Gastrocnemius medialis (tissue), 4 donors: ENCODE measurements around the gene IFI27L2.

ENCODE experiments used
- POLR2A ChIP-seq, 2 donors: fragments of 450-650 bp; IDR thresholded peaks; one replicate each; pipeline ENCODE4 v1.6.1; 2017; ENCODE audit warnings: antibody characterized with exemption in 2 of 2, mild to moderate bottlenecking in 2 of 2, moderate library complexity in 2 of 2
- TF ChIP-seq, protein P1 (sequence below), 5 experiments: fragments of 450-650 bp in 3 of 5; fragments of 200-600 bp in 2 of 5; sonication (generic) in 2 of 5; IDR thresholded peaks in 4 of 5; conservative IDR thresholded peaks in 1 of 5; 1 replicate in 4 of 5; 2 replicates in 1 of 5; pipeline ENCODE4 v1.5.1; 2016 to 2019; ENCODE audit warnings: antibody characterized with exemption in 5 of 5, mild to moderate bottlenecking in 3 of 5, moderate library complexity in 3 of 5

DNA sequence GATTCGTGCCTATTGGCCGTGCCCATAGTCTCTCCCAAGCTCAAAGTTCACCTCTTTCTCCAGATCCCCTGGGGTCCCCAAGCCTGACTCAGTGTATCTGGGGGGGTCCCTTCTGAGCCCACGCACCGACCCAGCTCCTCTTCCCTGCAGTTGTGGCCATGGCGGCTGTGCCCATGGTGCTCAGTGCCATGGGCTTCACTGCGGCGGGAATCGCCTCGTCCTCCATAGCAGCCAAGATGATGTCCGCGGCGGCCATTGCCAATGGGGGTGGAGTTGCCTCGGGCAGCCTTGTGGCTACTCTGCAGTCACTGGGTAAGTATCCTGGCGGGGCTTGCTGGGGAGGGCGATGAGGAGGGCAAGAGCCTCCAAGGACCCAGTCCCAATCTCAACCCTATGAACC is 13.8 kb downstream of the IFI27L2 start:
- TF ChIP-seq, protein P1, sequence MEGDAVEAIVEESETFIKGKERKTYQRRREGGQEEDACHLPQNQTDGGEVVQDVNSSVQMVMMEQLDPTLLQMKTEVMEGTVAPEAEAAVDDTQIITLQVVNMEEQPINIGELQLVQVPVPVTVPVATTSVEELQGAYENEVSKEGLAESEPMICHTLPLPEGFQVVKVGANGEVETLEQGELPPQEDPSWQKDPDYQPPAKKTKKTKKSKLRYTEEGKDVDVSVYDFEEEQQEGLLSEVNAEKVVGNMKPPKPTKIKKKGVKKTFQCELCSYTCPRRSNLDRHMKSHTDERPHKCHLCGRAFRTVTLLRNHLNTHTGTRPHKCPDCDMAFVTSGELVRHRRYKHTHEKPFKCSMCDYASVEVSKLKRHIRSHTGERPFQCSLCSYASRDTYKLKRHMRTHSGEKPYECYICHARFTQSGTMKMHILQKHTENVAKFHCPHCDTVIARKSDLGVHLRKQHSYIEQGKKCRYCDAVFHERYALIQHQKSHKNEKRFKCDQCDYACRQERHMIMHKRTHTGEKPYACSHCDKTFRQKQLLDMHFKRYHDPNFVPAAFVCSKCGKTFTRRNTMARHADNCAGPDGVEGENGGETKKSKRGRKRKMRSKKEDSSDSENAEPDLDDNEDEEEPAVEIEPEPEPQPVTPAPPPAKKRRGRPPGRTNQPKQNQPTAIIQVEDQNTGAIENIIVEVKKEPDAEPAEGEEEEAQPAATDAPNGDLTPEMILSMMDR (IDR thresholded peaks at IDR 0.05 in 4 of 5, conservative IDR thresholded peaks at IDR 0.05 in 1 of 5), result no peak
- TF ChIP-seq POLR2A (IDR thresholded peaks at IDR 0.05), result no peak
